ENCODE data around the gene BMX.
A peak's percentile ranks its signal among the peaks of the same experiment; 100 is the strongest.

The BMX gene

DNA sequence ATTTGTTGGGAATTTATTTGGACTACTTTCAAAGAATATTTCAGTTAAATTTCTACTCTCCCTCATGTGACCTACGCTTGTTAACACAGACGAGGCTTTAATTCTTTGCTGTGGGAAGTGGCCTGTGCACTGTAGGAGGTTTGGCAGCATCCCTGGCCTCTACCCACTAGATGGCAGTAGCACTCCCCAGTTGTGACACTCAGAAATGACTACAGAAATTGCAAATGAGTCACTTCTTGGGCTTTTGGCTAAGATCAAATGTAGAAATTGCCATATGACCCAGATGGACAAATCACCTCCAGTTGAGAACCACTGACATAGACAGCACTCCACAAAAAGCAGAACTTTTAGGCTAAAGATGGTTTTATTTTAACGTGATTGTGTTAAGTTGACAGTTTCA, 29.6 kb upstream of the BMX start:
- peak; percentile 76 for DNase-seq (ENCODE audit: low read depth)

GRCh38 chrX:15472531-15472930, 28.1 kb upstream of the BMX start:
- H3K4me3 ChIP-seq (ENCODE audit: low read length), result no peak overlapping the region
- TF ChIP-seq, protein P1, sequence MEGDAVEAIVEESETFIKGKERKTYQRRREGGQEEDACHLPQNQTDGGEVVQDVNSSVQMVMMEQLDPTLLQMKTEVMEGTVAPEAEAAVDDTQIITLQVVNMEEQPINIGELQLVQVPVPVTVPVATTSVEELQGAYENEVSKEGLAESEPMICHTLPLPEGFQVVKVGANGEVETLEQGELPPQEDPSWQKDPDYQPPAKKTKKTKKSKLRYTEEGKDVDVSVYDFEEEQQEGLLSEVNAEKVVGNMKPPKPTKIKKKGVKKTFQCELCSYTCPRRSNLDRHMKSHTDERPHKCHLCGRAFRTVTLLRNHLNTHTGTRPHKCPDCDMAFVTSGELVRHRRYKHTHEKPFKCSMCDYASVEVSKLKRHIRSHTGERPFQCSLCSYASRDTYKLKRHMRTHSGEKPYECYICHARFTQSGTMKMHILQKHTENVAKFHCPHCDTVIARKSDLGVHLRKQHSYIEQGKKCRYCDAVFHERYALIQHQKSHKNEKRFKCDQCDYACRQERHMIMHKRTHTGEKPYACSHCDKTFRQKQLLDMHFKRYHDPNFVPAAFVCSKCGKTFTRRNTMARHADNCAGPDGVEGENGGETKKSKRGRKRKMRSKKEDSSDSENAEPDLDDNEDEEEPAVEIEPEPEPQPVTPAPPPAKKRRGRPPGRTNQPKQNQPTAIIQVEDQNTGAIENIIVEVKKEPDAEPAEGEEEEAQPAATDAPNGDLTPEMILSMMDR (conservative IDR thresholded peaks at IDR 0.05; ENCODE audit: low read length), result no peak
- DNase-seq (ENCODE audit: low read depth), result no peak

More for the DNA sequence above, 29.6 kb upstream of the BMX start:
- H3K4me3 ChIP-seq (ENCODE audit: low read length), result no peak overlapping the region
- TF ChIP-seq, protein P1 (conservative IDR thresholded peaks at IDR 0.05; ENCODE audit: low read length), result peak; percentile 74

GRCh38 chrX:15474028-15474427, 26.6 kb upstream of the BMX start:
- H3K4me3 ChIP-seq (ENCODE audit: low read length), result no peak overlapping the region
- TF ChIP-seq, protein P1 (conservative IDR thresholded peaks at IDR 0.05; ENCODE audit: low read length), result no peak
- no peak for DNase-seq (ENCODE audit: low read depth)

DNA sequence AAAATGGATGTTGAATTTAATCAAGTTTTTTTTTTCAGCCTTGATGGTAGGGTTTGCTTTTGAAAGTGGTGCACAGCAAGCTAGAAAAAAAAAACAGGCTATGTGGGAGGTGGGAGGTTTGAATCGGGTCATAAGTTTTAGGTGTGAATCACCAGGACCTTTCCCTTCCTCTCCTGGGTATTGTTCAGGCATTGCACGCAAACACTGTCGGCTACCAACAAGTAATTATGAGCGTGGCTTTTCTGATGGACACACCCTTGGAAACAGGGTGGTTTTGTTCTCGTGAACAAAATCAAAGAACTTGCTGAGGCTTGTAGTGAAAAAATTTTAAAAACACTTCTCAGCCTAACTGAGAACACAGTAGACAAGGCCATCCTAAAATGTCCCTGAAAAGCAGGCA, 25.6 kb upstream of the BMX start:
- H3K4me3 ChIP-seq (ENCODE audit: low read length), result no peak overlapping the region
- TF ChIP-seq, protein P1 (conservative IDR thresholded peaks at IDR 0.05; ENCODE audit: low read length), result no peak
- DNase-seq (ENCODE audit: low read depth), result no peak

DNA sequence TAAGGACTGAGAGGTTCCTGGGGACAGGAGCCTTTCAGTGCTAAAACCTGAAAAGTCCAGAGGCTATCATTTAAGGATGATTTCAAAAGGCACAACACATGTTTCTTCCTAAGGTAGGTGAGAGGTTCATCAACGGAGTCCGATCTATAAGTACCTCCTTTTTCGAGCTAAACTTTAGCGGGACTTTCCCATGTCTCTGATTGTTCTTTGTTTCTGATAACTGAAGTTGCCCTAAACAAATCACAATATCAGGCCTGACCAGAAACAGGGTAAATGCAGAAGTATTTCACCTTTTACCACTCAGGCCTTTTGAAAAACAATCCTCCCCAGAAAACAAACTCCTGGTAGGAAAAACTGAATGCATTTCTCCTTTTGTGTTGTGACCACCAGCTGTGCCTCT, 25.1 kb upstream of the BMX start:
- TF ChIP-seq, protein P1 (conservative IDR thresholded peaks at IDR 0.05; ENCODE audit: low read length), result no peak
- no peak overlapping the region for H3K4me3 ChIP-seq (ENCODE audit: low read length)
- DNase-seq (ENCODE audit: low read depth), result no peak

- DNase-seq (ENCODE audit: low read depth), result no peak
These were observed 16.7 kb upstream of the BMX start for GRCh38 chrX:15483891-15484290.

DNA sequence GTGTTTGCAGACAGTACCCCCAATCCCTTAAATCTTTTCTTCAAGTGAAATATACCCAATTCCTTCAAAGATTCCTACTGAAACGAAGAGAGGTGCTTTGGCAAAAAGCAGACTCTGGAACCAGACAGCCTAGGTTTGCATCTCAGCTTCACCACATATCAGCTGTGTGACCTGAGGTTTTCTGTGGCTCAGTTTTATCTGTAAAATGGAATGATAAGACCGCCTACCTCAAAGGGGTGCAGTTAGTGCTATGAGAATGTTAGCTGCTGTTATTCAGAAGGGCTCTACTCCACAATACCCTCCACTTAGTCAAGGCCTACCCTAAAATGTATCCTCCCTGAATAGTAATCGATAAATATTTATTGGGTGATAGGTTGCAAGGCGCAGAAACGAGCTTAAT, 8.1 kb upstream of the BMX start:
- peak overlapping the region; percentile 58 for H3K4me3 ChIP-seq (ENCODE audit: low read length)
- DNase-seq (ENCODE audit: low read depth), result no peak
- TF ChIP-seq, protein P1 (conservative IDR thresholded peaks at IDR 0.05; ENCODE audit: low read length), result no peak

More at GRCh38 chrX:15483891-15484290, 16.7 kb upstream of the BMX start:
- H3K4me3 ChIP-seq (ENCODE audit: low read length), result no peak overlapping the region
- TF ChIP-seq, protein P1 (conservative IDR thresholded peaks at IDR 0.05; ENCODE audit: low read length), result no peak

Data from AG10803 (cell line).